GM20000 (cell line): ENCODE results near the gene PTPRR.

Experiments used
- DNase-seq: peaks from one replicate; pipeline ENCODE4 v3.0.0; 2012; ENCODE audit warnings: low spot score
- CTCF ChIP-seq: IDR thresholded peaks from 2 replicates; pipeline ENCODE4 v1.5.1; 2012; ENCODE audit warnings: mild to moderate bottlenecking, control low read depth; ENCODE audit errors: extremely low read depth, missing control alignments

PTPRR gene

GRCh38 chr12:70806043-70806442 lies 114.5 kb downstream of the PTPRR start:
- DNase-seq = no peak
- no peak for TF ChIP-seq CTCF

GRCh38 chr12:70798016-70798783 lies 122.3 kb downstream of the PTPRR start:
- TF ChIP-seq CTCF = no peak

GRCh38 chr12:70796989-70797388 lies 123.5 kb downstream of the PTPRR start:
- no peak for DNase-seq
- no peak for TF ChIP-seq CTCF

More at GRCh38 chr12:70798016-70798783, 122.3 kb downstream of the PTPRR start:
- no peak for DNase-seq

GRCh38 chr12:70795608-70796007 lies 124.9 kb downstream of the PTPRR start:
- no peak for DNase-seq
- no peak for TF ChIP-seq CTCF

- DNase-seq = no peak
- no peak for TF ChIP-seq CTCF
Observed at GRCh38 chr12:70794131-70794530, 126.4 kb downstream of the PTPRR start.

- DNase-seq = no peak
- TF ChIP-seq CTCF = no peak
Observed at GRCh38 chr12:70788774-70789173, 131.8 kb downstream of the PTPRR start.

- DNase-seq = no peak
- no peak for TF ChIP-seq CTCF
Observed at GRCh38 chr12:70787612-70788011, 132.9 kb downstream of the PTPRR start.
